GM21447 (cell line): ENCODE data around the gene TCEAL4.
"Not testable (repeated sequence)": the region's sequence is repeated elsewhere in the genome, so short reads cannot be mapped to it uniquely, and the experiment has no call there.

Experiments used
- ATAC-seq: cut with Tn5 transposase; IDR thresholded peaks from one replicate; pipeline ENCODE4 v1.9.1; 2021; ENCODE audit not compliant: unreplicated experiment

TCEAL4 gene

DNA sequence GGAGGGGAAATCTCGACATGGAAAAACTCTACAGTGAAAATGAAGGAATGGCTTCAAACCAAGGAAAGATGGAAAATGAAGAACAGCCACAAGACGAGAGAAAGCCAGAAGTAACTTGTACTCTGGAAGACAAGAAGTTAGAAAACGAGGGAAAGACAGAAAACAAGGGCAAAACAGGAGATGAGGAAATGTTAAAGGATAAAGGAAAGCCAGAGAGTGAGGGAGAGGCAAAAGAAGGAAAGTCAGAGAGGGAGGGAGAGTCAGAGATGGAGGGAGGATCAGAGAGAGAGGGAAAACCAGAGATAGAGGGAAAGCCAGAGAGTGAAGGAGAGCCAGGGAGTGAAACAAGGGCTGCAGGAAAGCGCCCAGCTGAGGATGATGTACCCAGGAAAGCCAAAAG, 1.3 kb downstream of the TCEAL4 start:
- ATAC-seq, result no peak

DNA sequence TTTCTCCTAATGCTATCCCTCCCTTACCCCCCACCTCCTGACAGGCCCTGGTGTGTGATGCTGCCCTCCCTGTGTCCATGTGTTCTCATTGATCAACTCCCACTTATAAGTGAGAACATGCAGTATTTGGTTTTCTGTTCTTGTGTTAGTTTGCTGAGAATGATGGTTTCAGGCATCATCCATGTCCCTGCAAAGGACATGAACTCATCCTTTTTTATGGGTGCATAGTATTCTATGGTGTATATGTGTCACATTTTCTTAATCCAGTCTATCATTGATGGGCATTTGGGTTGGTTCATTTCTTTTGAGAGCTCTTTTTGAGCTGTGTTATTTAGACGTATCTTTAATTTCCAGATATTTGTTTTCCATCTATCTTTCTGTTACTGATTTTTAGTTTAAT, 7.0 kb downstream of the TCEAL4 start:
- ATAC-seq, result not testable (repeated sequence)

DNA sequence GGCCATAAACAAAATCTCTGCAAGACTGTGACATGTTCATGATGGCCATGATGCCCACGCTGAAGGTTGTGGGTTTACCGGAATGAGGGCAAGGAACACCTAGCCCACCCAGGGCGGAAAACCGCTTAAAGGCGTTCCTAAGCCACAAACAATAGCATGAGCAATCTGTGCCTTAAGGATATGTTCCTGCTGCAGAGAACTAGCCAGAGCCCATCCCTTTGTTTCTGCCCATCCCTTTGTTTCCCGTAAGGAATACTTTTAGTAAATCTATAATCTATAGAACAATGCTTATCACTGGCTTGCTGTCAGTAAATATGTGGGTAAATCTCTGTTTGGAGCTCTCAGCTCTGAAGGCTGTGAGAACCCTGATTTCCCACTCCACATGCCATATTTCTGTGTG, 9.9 kb downstream of the TCEAL4 start:
- ATAC-seq, result not testable (repeated sequence)

DNA sequence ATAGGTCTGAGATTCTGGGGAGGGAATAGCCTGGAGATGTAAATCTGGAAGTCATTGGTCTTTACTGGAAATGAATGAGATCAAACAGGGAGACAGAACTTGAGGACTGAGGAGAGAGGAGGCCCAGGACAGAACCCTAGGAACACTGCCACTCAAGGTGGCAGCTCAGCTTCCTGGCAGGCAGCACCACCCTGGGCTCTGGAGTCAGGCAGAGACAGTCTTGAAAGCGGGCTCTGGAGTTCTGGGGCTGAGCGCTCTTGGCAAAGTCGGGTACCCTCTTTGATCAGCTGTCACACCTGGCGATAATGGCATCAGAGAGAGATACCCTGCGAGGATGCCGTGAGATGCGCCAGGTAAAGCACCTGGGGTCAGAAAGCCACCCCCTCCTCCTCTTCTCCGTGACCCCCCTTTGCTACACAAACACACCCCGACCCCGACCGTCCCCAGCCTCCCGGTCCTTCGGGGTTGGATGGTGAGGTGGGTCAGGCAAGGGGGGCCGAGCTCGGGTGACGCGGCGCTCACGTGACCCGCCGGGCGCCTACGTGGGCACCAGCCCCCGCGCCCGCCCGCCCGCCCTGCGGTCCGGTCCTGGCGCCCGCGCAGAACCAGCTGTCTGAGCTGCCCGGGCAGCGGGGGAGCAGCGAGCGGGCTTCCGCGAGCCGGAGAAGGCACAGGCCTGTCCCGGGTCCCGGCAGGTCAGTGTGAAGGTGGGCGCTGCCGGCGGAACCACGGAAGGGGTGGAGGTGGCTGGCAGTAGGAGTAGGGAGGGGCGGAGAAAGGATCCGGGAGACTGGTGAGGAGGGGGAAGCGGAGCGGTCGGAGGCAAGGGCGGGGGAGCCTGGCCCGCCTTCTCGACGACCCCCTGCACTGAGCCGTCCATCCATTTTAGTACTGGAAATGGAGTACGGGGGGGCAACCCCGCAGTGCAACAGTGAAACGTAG, 22.3 kb downstream of the TCEAL4 start, which contains the start of gene TCEAL3:
TSS of gene TCEAL3 (plus strand) at position 600 of the 942 bp plus-strand sequence. CDS start 1,102 bp downstream, outside the sequence.
- ATAC-seq, result peak; percentile 73

DNA sequence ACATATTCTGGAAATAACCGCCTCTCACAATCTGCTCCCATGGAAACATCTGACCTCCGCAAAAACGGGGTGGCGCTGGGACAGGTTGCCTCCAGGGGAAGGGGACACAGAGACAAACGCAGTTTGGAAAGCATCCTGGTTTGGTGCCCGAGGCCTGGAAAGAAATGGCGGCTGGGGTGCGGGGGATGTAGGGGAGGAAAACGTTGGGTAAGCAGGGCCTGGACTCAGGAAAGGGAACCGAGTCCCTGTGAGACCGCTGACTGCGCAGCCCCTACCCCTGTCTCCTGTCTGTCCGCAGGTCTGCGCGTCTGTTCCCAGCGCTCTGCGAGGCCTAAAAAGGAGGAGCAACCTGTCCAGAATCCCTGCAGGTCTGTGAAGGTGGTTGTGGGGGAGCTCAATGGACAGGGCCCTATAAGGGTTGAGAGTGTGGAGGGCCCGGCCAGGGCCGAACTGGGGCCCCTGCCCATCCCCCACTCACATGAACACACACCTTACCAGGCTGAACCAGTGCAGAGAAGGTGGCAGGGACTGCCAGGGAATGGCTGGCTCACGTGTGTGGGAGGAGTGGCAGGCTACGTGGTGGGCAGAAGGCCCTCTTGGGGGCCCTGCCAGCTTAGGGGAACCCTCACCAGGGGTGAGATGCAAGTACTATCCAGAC, 23.1 kb downstream of the TCEAL4 start:
- ATAC-seq, result peak; percentile 37

DNA sequence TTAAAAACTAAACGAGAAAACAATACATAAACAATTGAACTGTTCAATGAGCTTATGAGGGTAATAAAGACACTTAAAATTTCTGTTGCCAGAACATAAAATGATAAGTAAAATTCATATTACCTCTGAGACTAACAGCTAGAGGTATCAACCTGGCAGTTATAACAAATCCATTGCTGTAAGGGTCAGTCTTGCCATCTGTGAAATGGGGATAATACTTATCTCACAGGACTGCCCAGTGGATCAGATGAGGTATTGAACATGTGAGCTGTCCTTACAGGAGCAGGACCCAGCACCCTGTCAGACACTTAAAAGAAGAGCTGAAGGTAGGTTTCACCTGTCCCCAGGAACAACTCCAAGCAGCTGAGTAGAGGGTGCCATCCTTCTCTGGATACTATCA, 25.0 kb downstream of the TCEAL4 start:
- no peak for ATAC-seq

DNA sequence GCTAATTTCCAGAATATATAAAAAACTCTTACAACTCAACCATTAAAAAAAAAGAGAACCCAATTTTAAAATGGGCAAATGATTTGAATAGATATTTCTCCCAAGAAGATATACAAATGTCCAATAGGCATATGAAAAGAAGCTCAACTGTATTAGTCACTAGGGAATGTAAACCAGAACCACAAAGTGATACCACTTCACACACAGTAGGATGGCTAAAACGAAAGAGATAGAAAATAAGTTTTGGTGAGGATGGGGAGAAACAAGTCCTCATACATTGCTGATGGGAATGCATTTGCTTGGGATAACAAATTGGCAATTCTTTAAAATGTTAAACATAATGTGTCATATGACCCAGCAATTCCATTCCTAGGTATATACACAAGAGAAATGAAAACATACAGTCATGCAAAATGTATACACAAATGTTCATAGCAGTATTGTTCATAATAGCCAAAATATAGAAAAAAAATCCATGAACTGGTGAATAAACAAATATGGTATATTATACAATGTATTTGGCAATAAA, 28.1 kb downstream of the TCEAL4 start:
- ATAC-seq, result no peak

DNA sequence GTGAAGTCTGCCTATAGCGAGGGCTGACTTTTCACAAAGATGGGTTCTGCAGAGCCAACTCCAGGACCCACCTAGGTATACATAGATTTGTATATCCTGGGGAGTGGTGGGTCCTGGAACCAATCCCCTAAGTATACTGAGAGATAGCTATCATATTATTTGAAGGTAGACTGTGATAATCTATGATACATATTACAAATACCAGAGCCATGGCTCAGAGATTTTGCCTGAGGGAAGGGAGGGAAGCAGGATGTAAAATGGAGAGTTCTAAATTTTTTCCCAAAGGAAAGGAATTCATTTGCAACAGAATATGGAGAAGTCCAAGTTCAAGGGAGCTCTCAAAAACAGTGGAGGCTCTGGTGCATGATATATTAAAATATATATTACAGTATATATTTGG, 29.7 kb downstream of the TCEAL4 start:
- no peak for ATAC-seq

DNA sequence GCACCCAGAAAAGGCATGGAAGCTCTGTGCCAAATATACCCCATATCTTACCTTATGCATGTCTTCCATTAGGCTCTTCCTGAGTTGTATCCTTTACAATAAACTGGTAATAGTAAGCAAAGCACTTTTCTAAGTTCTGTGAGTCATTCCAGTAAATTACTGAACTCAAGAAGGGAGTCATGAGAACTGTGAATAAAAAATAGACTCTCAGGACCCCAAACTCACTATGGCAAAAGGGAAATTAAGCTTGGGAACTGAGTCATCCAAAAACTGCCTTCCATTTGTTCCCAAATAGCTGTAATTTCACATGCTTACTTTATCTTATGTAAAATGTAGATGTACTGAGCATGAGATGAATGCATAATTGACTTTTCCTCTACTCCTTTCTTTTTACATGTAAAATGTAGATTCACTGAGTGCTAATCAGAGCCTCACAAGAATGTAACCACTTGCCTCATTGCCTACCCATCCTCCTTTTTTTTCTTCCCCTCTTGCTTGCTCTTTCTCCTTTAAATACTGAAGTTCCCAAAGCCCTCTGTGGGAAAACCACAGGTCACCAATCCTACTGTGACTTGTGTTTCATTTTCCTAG, 30.6 kb downstream of the TCEAL4 start:
- no peak for ATAC-seq

DNA sequence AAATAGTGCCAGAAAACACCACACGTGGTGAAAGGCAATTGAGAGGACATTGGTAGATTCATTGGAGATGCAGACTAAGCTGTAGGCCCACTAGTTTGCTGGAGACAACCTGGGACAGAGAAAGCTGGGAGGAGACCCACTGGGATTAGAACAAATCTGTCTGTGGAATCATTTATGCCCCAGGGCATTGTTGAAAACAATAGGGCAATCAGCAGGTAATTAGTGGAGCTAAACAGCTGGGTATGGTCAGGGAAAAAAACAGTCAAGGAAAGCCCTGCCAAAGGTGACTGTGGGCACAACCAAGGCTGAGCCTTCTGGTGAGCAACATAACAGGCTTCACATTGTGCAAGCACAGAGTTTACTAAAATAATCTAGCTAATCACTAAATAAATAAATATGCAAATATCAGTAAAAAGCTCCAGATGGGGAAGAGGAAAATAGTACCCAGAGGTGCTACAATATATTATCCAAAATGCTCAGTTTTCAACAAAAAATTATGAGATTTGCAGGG, 31.4 kb downstream of the TCEAL4 start:
- ATAC-seq, result no peak

DNA sequence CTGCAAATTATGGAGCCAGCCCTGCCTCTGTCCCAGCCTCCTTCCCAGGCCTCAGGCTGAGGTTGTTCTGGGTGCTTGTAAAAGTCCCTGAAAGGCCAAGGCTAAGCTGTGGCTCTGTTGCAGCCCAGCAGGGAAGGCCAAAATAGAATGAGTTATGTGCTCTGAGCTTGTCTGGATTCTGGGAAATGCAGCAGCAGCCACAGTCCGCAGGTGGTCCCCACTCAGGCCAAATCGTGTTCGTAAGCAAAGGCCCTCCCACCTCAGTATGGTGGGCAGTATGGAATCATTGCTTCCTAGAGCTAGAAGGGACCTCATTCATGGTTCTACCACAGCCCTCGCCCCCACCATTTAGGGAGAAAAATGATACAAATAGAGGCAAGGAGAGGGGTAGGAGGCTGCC, 38.8 kb downstream of the TCEAL4 start:
- ATAC-seq, result no peak

DNA sequence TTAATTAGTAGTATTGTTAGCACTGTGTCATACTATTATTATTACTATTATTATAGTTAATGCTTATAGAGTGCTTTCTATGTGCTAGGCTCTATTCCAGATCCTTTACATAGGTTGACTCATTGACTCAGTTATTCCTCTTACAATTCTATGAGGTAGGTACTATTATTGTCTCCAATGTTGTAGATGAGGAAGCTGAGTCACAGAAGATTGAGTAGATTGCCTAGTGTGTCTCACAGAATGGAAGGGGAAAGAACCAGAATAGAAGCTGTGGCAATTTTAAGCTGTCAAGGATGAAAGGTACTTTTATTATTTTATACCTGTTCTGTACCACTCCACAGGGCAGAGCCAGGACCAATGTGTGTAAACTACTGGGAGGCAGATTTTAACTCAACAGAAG, 41.5 kb downstream of the TCEAL4 start:
- no peak for ATAC-seq

DNA sequence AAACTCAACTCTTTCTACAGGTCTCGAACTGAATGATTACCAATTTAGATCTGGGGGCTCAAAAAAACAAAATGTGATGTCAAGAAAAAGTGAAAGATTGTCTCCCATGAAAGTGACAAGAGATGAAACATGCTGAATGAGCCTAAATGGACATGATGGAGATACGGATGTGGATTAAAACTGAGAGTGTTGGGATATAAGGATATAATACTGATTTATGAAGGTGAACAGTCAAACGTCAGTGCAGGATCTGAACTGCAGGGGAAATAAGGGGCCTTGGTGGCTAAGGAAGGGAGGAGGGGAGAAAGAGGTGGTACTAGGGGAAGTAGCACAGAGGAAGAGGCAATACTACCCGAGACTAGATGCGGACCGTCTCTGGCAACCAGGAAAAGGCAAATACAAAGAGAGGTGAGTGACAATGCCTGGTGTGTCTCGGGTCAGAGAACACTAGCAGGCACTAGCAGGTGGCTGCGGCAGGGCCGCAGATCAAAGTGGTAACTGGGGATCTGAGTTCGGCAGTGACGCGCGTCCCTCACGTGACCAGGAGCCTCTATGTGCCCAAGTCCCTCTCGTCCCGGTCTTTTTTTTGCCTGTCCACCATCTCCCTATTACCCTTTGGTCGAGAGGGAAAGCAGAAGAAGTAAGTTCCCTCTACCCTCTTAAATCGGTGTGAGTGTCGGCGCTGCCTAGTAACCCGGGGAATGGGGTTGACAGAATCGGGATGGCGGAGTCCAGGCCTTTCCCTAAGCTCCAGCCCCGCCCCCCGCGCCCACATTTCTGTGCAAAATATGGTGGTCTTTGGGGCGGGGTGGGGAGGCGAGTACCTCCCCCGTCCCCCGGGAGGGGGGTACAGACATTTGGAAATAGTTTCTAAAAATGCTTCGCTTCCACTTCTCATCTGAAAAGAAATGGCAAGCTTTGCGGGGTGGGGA, 43.3 kb downstream of the TCEAL4 start, which contains the start of gene TCEAL1:
TSS of gene TCEAL1 (plus strand) at position 590 of the 932 bp plus-strand sequence. CDS start 942 bp downstream, outside the sequence.
- ATAC-seq, result peak; percentile 63

DNA sequence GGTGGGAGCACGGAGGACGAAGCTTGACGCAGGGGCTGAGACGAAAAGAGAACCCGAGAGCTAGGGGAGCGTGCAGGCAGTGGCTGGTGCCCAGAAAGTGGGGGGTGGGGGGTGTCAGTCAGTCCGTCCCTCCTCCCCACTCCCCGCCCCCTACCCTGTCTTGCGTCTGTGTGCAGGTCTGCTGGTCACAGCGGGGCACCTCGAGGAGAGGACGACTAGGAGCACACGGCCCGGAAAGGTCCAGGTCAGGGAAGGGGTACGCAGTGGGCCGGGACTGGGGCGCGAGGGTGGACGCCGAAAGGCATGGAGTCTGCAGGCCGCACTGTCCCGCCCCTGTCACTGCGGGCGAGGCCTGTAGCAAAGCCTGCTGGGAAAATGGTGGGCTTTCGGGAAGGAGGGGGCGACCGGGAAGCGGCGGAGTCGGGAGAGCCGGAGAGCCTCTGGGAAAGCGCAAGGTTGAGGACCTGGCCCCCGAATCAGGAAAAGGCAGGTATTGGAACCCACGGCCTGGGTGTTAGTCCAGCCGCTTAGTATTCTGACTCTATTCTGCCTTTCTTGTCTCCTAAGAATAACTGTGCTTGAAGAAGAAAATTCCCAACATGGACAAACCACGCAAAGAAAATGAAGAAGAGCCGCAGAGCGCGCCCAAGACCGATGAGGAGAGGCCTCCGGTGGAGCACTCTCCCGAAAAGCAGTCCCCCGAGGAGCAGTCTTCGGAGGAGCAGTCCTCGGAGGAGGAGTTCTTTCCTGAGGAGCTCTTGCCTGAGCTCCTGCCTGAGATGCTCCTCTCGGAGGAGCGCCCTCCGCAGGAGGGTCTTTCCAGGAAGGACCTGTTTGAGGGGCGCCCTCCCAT, 44.2 kb downstream of the TCEAL4 start:
- peak; percentile 40 for ATAC-seq

DNA sequence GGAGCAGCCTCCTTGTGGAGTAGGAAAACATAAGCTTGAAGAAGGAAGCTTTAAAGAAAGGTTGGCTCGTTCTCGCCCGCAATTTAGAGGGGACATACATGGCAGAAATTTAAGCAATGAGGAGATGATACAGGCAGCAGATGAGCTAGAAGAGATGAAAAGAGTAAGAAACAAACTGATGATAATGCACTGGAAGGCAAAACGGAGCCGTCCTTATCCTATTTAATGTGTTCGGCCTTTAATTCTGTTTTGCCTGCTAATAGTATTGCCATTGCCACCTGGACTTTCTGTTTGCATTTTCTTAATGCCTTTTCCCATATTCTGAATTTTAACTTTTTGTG, 44.8 kb downstream of the TCEAL4 start:
- ATAC-seq, result peak; percentile 9

DNA sequence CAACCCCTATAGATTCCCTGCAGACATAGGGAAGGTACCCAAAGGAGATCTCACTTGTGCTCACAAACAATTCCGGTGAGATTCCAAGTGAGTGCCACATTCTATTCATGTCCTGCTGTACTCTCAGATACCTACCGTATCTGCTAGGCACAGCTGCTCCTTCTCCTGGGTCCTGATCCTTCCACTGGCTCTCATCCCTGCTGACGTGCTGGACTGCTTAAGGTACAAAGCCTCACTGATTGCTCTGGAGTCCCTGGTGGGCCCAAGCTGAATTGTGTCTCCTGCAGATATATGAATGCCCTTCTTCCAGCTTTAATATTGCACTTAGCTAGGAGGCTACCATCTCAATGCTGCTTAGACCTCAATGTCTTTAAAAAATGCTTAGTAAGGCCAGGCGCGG, 45.8 kb downstream of the TCEAL4 start:
- ATAC-seq, result no peak

DNA sequence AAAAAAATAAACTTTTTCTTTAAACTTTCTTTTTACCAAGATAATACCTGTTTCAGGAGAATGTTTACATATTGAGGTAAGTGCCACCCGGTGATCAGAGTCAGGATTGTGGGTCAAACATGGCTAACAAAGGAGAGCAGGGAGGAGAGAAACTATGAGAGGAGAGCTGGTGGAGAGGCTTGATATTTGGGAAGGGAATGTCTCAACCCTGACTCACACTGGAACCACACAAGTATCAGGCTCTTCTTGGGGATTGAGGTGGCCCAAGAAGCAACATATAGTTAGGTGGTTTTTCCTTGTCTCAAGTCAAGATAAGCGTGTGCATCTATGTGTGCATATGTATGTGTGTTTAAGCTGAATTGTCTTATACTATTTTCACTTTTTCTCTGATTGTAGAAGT, 50.1 kb downstream of the TCEAL4 start:
- ATAC-seq, result no peak
